HCT116 (cell line): ENCODE data around the gene ABLIM1. TPM values are rescaled to one million over a fixed set of nuclear protein-coding genes. Genes with fewer than 3 reads are reported as not detected.

Source experiments
- ATAC-seq: fragments of 200-7000 bp; cut with Tn5 transposase; 2 replicates; pipeline ENCODE4 v1.9.1; 2020; ENCODE audit warnings: mild to moderate bottlenecking, moderate library complexity
- BruUV-seq: library from RNA; stranded (reverse); fragments of 400-500 nt; replicated peaks from 2 replicates; lab custom pipeline; 2021; lab: Mats Ljungman, UMichigan
- CTCF ChIA-PET: fragments of 300-600 bp; sonication (Branson Sonifier 250); formaldehyde crosslinking; loops from one replicate; lab custom pipeline; 2021; ENCODE audit warnings: antibody characterized with exemption; lab: Charles Lee
- POLR2A ChIA-PET: fragments of 300-600, 350-600 bp; sonication (Branson Sonifier 250); formaldehyde crosslinking; loops from one replicate; lab custom pipeline; 2021; ENCODE audit warnings: antibody characterized with exemption; lab: Charles Lee
- RAD21 ChIA-PET, 2 experiments: fragments of 300-600 bp; sonication (Branson Sonifier 250); formaldehyde crosslinking; loops; one replicate each; lab custom pipeline; 2023; ENCODE audit warnings: low total read pairs in 2 of 2; ENCODE audit not compliant: uncharacterized antibody in 2 of 2, unreplicated experiment in 2 of 2, low non-redundant PET in 1 of 2; lab: Charles Lee
- DNase-seq: peaks from one replicate; pipeline ENCODE4 v3.0.0-alpha.2; 2010; ENCODE audit warnings: low read depth, low spot score
- H2AFZ ChIP-seq: fragments of 200-600 bp; shearing (Covaris generic), sonication (generic); 2 replicates; pipeline ENCODE4 v1.6.1; 2017; ENCODE audit warnings: low read depth, mixed run types, mixed read lengths, antibody characterized with exemption, low read length; ENCODE audit not compliant: poor library complexity, severe bottlenecking
- H3K27ac ChIP-seq: 2 replicates; pipeline ENCODE4 v1.5.1; 2012; ENCODE audit warnings: low read depth, low read length
- H3K27me3 ChIP-seq: fragments of 200-600 bp; sonication (generic); 2 replicates; pipeline ENCODE4 v1.6.1; 2016; ENCODE audit warnings: mixed run types, low read length, mixed read lengths; ENCODE audit not compliant: insufficient read depth
- H3K36me3 ChIP-seq, 2 experiments: fragments of 200-500 bp in 1 of 2; fragments of 200-600 bp in 1 of 2; sonication (Bioruptor generic) in 1 of 2; sonication (generic) in 1 of 2; 2 replicates each; pipeline versions ENCODE4 v1.5.1 to v1.6.1; 2014 to 2016; ENCODE audit warnings: low read length in 2 of 2, inconsistent platforms in 1 of 2, mixed read lengths in 1 of 2, mixed run types in 1 of 2; ENCODE audit not compliant: insufficient read depth in 2 of 2, control insufficient read depth in 1 of 2
- H3K4me1 ChIP-seq, 2 experiments: fragments of 200-600 bp in 1 of 2; sonication (generic) in 1 of 2; 2 replicates each; pipeline versions ENCODE4 v1.5.1 to v1.6.1; 2012 to 2017; ENCODE audit warnings: low read length in 2 of 2, inconsistent platforms in 1 of 2, mild to moderate bottlenecking in 1 of 2, mixed read lengths in 1 of 2, mixed run types in 1 of 2, moderate library complexity in 1 of 2; ENCODE audit not compliant: insufficient read depth in 2 of 2, control insufficient read depth in 1 of 2
- H3K4me2 ChIP-seq: fragments of 200-600 bp; sonication (generic); 2 replicates; pipeline ENCODE4 v1.6.1; 2017; ENCODE audit warnings: mixed run types, low read length, mixed read lengths
- H3K4me3 ChIP-seq, 2 experiments: fragments of 200-600 bp in 1 of 2; sonication (generic) in 1 of 2; replicated peaks in 1 of 2; 2 replicates each; pipeline ENCODE4 v1.5.1; 2011 to 2016; ENCODE audit warnings: low read length in 2 of 2, control low read depth in 1 of 2, low read depth in 1 of 2, mild to moderate bottlenecking in 1 of 2, mixed read lengths in 1 of 2, mixed run types in 1 of 2
- H3K79me2 ChIP-seq: fragments of 200-600 bp; sonication (generic); 2 replicates; pipeline ENCODE4 v1.6.1; 2017; ENCODE audit warnings: mild to moderate bottlenecking, mixed run types, low read length, moderate library complexity, mixed read lengths; ENCODE audit not compliant: insufficient read depth
- H3K9ac ChIP-seq: fragments of 200-600 bp; sonication (generic); 2 replicates; pipeline ENCODE4 v1.6.1; 2016; ENCODE audit warnings: low read length, mixed read lengths
- H3K9me2 ChIP-seq: fragments of 200-600 bp; sonication (generic), shearing (Covaris generic); 2 replicates; pipeline ENCODE4 v1.6.1; 2017; ENCODE audit warnings: mixed run types, mild to moderate bottlenecking, moderate library complexity; ENCODE audit not compliant: insufficient read depth
- H3K9me3 ChIP-seq, 2 experiments: fragments of 200-500 bp in 1 of 2; fragments of 200-600 bp in 1 of 2; sonication (Bioruptor generic) in 1 of 2; sonication (generic) in 1 of 2; 2 replicates each; pipeline ENCODE4 v1.6.1; 2014 to 2017; ENCODE audit warnings: low read length in 2 of 2, mixed read lengths in 2 of 2, inconsistent platforms in 1 of 2, low read depth in 1 of 2, mild to moderate bottlenecking in 1 of 2, mixed run types in 1 of 2, moderate library complexity in 1 of 2; ENCODE audit not compliant: control insufficient read depth in 1 of 2, insufficient read depth in 1 of 2
- H4K20me1 ChIP-seq: fragments of 200-600 bp; sonication (generic), shearing (Covaris generic); 2 replicates; pipeline ENCODE4 v1.6.1; 2017; ENCODE audit warnings: mixed run types, mild to moderate bottlenecking, moderate library complexity; ENCODE audit not compliant: insufficient read depth
- ATF3 ChIP-seq: IDR thresholded peaks from 2 replicates; pipeline ENCODE4 v1.6.1; 2012
- EGR1 ChIP-seq: IDR thresholded peaks from 2 replicates; pipeline ENCODE4 v1.6.1; 2012; ENCODE audit warnings: low read depth
- ELF1 ChIP-seq: IDR thresholded peaks from 2 replicates; pipeline ENCODE4 v1.6.1; 2012; ENCODE audit warnings: low read depth, borderline replicate concordance
- EZH2phosphoT487 ChIP-seq: fragments of 200-600 bp; IDR thresholded peaks from 2 replicates; pipeline ENCODE4 v1.6.1; 2018; ENCODE audit warnings: antibody characterized with exemption, borderline replicate concordance
- REST ChIP-seq: IDR thresholded peaks from 2 replicates; pipeline ENCODE4 v1.6.1; 2012; ENCODE audit warnings: low read depth
- SIN3A ChIP-seq: IDR thresholded peaks from 2 replicates; pipeline ENCODE4 v1.6.1; 2012; ENCODE audit warnings: low read depth
- YY1 ChIP-seq: IDR thresholded peaks from 2 replicates; pipeline ENCODE4 v1.6.1; 2011; ENCODE audit warnings: low read length, low read depth, moderate library complexity, mild to moderate bottlenecking; ENCODE audit not compliant: insufficient replicate concordance; ENCODE audit errors: extremely low read depth
- ZNF274 ChIP-seq: fragments of 200-500 bp; sonication (Bioruptor generic); IDR thresholded peaks from 2 replicates; pipeline ENCODE4 v1.6.1; 2014; ENCODE audit warnings: mild to moderate bottlenecking, low read depth, low read length, inconsistent platforms
- intact Hi-C: fragments of 100-400 bp; cut with micrococcal nuclease; formaldehyde crosslinking; loops from 2 replicates; pipeline ENCODE4 v1.10.0; 2022
- total RNA-seq: library from RNA; stranded (reverse); gene quantifications from one replicate; pipeline ENCODE4 v1.2.1, GENCODE V29; 2021; ENCODE audit not compliant: unreplicated experiment

ABLIM1 gene
- total RNA-seq, 1 experiment from 2014 or later, result 96.2 TPM

GRCh38 chr10:114629824-114630730 is 28.0 kb downstream of the ABLIM1 start:
- TF ChIP-seq EGR1, result no peak
- TF ChIP-seq EZH2phosphoT487, result no peak
- no peak for TF ChIP-seq REST
- TF ChIP-seq YY1, result no peak
- no peak for TF ChIP-seq ATF3
- no peak for TF ChIP-seq ZNF274
- no peak for TF ChIP-seq SIN3A
- no peak for TF ChIP-seq ELF1
- Histone ChIP-seq H4K20me1 (no peaks in the 10 kb centered on the region), H3K36me3 (no peaks in the 10 kb centered on the region), H3K79me2 (no peaks in the 10 kb centered on the region), H3K27ac (no peak overlapping the region), H3K9me2 (no peaks in the 10 kb centered on the region), H2AFZ (no peak overlapping the region), H3K4me3 (no peak overlapping the region), H3K27me3 (peaks cover 14% of the 10 kb centered on the region; the same call in 1 of the 2 replicates), H3K9ac (no peak overlapping the region), H3K9me3 (no peaks in the 10 kb centered on the region), H3K4me1 (peaks cover 49 to 75% of the 10 kb centered on the region in 2 experiments), H3K4me2 (no peak overlapping the region)
- intact Hi-C loops, result loop anchor here (10.0 kb wide), 1 partner anchor 155 kb away; no protein-coding TSS in a partner anchor
- DNase-seq (no peak), ATAC-seq (no peak)
- ChIA-PET CTCF (interaction anchor here (0.8 kb wide), 1 partner anchor 14 kb away, joined by 3 read pairs; no protein-coding TSS in a partner anchor), RAD21 (interaction anchor here in 1 of 2 experiments (0.9 kb wide), 1 partner anchor 13 kb away, joined by 3 read pairs; no protein-coding TSS in a partner anchor), POLR2A (no interaction called here)
- BruUV-seq, result no TSS peak
